ENCODE data around the gene CCNF.

Gene CCNF

GRCh38 chr16:2487903-2488531 lies 58.8 kb downstream of the CCNF start:
- DNase-seq, result no peak

GRCh38 chr16:2489581-2489980 lies 60.3 kb downstream of the CCNF start:
- DNase-seq, result no peak

GRCh38 chr16:2490190-2491105 lies 61.2 kb downstream of the CCNF start:
- DNase-seq, result no peak

- no peak for DNase-seq
Observed at GRCh38 chr16:2492292-2492691, 63.0 kb downstream of the CCNF start.

- no peak for DNase-seq
Observed at GRCh38 chr16:2493605-2494004, 64.4 kb downstream of the CCNF start.

- no peak for DNase-seq
Observed at GRCh38 chr16:2494616-2495015, 65.4 kb downstream of the CCNF start.

- DNase-seq, result no peak
Observed at GRCh38 chr16:2495041-2495440, 65.8 kb downstream of the CCNF start.

GRCh38 chr16:2496223-2497115 lies 67.2 kb downstream of the CCNF start:
- no peak for DNase-seq

GRCh38 chr16:2497116-2497630 lies 67.9 kb downstream of the CCNF start:
- DNase-seq, result no peak

- DNase-seq, result no peak
Observed at GRCh38 chr16:2497695-2498484, 68.6 kb downstream of the CCNF start.

GRCh38 chr16:2498531-2499253 lies 69.4 kb downstream of the CCNF start:
- no peak for DNase-seq

GRCh38 chr16:2499454-2499853 lies 70.2 kb downstream of the CCNF start:
- no peak for DNase-seq

- no peak for DNase-seq
Observed at GRCh38 chr16:2499890-2500429, 70.7 kb downstream of the CCNF start.

- DNase-seq, result no peak
Observed at GRCh38 chr16:2500430-2500917, 71.2 kb downstream of the CCNF start.

- peak; percentile 3 for DNase-seq
Observed at GRCh38 chr16:2500918-2501750, 71.9 kb downstream of the CCNF start.

- DNase-seq, result no peak
Observed at GRCh38 chr16:2501946-2502895, 73.0 kb downstream of the CCNF start.

GRCh38 chr16:2505695-2506094 lies 76.4 kb downstream of the CCNF start:
- no peak for DNase-seq

- DNase-seq, result no peak
Observed at GRCh38 chr16:2507052-2507659, 77.9 kb downstream of the CCNF start.

Data from NCI-H748 treated with DMSO at 0.1 percent for 48 hours (cell line).